K562 (cell line): ENCODE results near the gene HDLBP. TPM values are rescaled to one million over a fixed set of nuclear protein-coding genes. Genes with fewer than 3 reads are reported as not detected.

ENCODE experiments used
- ATF2 ChIP-seq: sonication (generic); formaldehyde crosslinking; IDR thresholded peaks from 2 replicates; pipeline ENCODE4 v1.8.1; 2022; ENCODE audit warnings: missing genetic modification reagents
- CHD1 ChIP-seq: fragments of 200-600 bp; sonication (generic); IDR thresholded peaks from one replicate; pipeline ENCODE4 v1.6.1; 2012; ENCODE audit warnings: mild to moderate bottlenecking, moderate library complexity, low read length, inconsistent platforms
- CREB3 ChIP-seq: fragments of 450-650 bp; conservative IDR thresholded peaks from 2 replicates; pipeline ENCODE4 v1.6.1; 2016; ENCODE audit warnings: missing genetic modification characterization, low read depth, mild to moderate bottlenecking, missing compliant biosample characterization, moderate library complexity
- ESRRB ChIP-seq: fragments of 250-450 bp; sonication (Bioruptor Pico); IDR thresholded peaks from 2 replicates; pipeline ENCODE4 v1.5.0; 2020; ENCODE audit warnings: mild to moderate bottlenecking, moderate library complexity, borderline replicate concordance
- FOXP4 ChIP-seq: sonication (generic); formaldehyde crosslinking; IDR thresholded peaks from 2 replicates; pipeline ENCODE4 v1.8.0; 2022; ENCODE audit warnings: mild to moderate bottlenecking, missing genetic modification reagents, borderline replicate concordance
- HES1 ChIP-seq: fragments of 450-650 bp; IDR thresholded peaks from 2 replicates; pipeline ENCODE4 v1.6.1; 2016; ENCODE audit warnings: low read depth, mild to moderate bottlenecking, moderate library complexity
- PHF20 ChIP-seq: fragments of 450-650 bp; IDR thresholded peaks from 2 replicates; pipeline ENCODE4 v1.6.1; 2018; ENCODE audit not compliant: partially characterized antibody
- RBBP5 ChIP-seq: fragments of 200-600 bp; sonication (generic); IDR thresholded peaks from 2 replicates; pipeline ENCODE4 v1.6.1; 2012; ENCODE audit warnings: borderline replicate concordance, mild to moderate bottlenecking, low read length, control low read depth, inconsistent platforms; ENCODE audit not compliant: insufficient read depth, poor library complexity, severe bottlenecking
- RHOXF2B ChIP-seq: fragments of 250-450 bp; sonication (Bioruptor Pico); conservative IDR thresholded peaks from 2 replicates; pipeline ENCODE4 v1.5.1; 2021
- SAFB ChIP-seq: fragments of 200-400 bp; formaldehyde crosslinking; IDR thresholded peaks from 2 replicates; pipeline ENCODE4 v1.6.1; 2017; ENCODE audit warnings: low read depth, low read length, borderline replicate concordance
- SAFB2 ChIP-seq: fragments of 200-400 bp; formaldehyde crosslinking; IDR thresholded peaks from 2 replicates; pipeline ENCODE4 v1.6.1; 2018; ENCODE audit warnings: borderline replicate concordance, low read length, low read depth, moderate library complexity; ENCODE audit not compliant: severe bottlenecking
- SNRNP70 ChIP-seq: fragments of 200-400 bp; formaldehyde crosslinking; optimal IDR thresholded peaks from 2 replicates; pipeline ENCODE3; 2017; ENCODE audit warnings: low read depth, low read length
- TFAP4 ChIP-seq: sonication (generic); formaldehyde crosslinking; IDR thresholded peaks from 2 replicates; pipeline ENCODE4 v1.8.0; 2022; ENCODE audit warnings: missing genetic modification reagents, mild to moderate bottlenecking, moderate library complexity, borderline replicate concordance
- ZNF277 ChIP-seq: fragments of 250-450 bp; sonication (Bioruptor Pico); IDR thresholded peaks from 2 replicates; pipeline ENCODE4 v1.8.0; 2022; ENCODE audit warnings: inconsistent platforms, mild to moderate bottlenecking, moderate library complexity, borderline replicate concordance
- ZNF639 ChIP-seq, 2 experiments: fragments of 200-800 bp in 1 of 2; sonication (Bioruptor generic) in 1 of 2; sonication (generic) in 1 of 2; formaldehyde crosslinking in 1 of 2; IDR thresholded peaks in 1 of 2; conservative IDR thresholded peaks in 1 of 2; 2 replicates each; pipeline versions ENCODE4 v1.5.0 to v1.6.1; 2016 to 2020; ENCODE audit warnings: missing compliant biosample characterization in 1 of 2, missing genetic modification characterization in 1 of 2, missing genetic modification reagents in 1 of 2
- polyA plus RNA-seq, 8 experiments: library from polyadenylated mRNA; depleted of rRNA in 4 of 8; stranded (reverse) in 5 of 8; unstranded in 3 of 8; fragments of >200 nt; fragmentation: Nextera tagmentation in 2 of 8; fragmentation: Illumina TruSeq in 1 of 8; extraction: Ambion mirVana in 2 of 8; extraction: Trizol in 1 of 8; gene quantifications; 2 replicates each; pipeline versions ENCODE4 v1.2.1 to v1.2.3, GENCODE V29; 2011 to 2014; ENCODE audit warnings: inconsistent platforms in 1 of 8, missing spikeins in 1 of 8
- total RNA-seq, 7 experiments: library from RNA; depleted of rRNA in 6 of 7; stranded (reverse); fragments of >200 nt in 6 of 7; fragmentation: Illumina TruSeq in 2 of 7; extraction: Trizol in 2 of 7; gene quantifications; 2 replicates each; pipeline versions ENCODE4 v1.2.1 to v1.2.3, GENCODE V29; 2011 to 2021; ENCODE audit warnings: low replicate concordance in 1 of 7

The HDLBP gene
- total and polyA plus RNA-seq, 9 of the 15 experiments (the other 6 are each of a cell fraction or from before 2014, with no cell fraction given) = 24.4 to 378 (median 146) TPM

- no peak for TF ChIP-seq ATF2 (CRISPR knock-in tag)
- TF ChIP-seq SNRNP70 = no peak
- no peak for TF ChIP-seq ZNF277 (CRISPR knock-in tag)
- TF ChIP-seq SAFB2 = no peak
- no peak for TF ChIP-seq HES1
- TF ChIP-seq CREB3 (tag) = no peak
- TF ChIP-seq RBBP5 = peak; percentile 64
- TF ChIP-seq ZNF639 (CRISPR knock-in tag; conservative IDR thresholded peaks at IDR 0.05 in 1 of 2, IDR thresholded peaks at IDR 0.05 in 1 of 2) = no peak; a peak in 1 of 4 replicates
- TF ChIP-seq SAFB = peak; percentile 49; the same call in 1 of the 2 replicates
- TF ChIP-seq FOXP4 (CRISPR knock-in tag) = peak; percentile 46; the same call in 1 of the 2 replicates
- TF ChIP-seq TFAP4 (CRISPR knock-in tag) = 0 out of 2 replicates have a peak, but pooled peaks have one; percentile 21
- TF ChIP-seq PHF20 = peak; percentile 62
- TF ChIP-seq CHD1 = no peak
- no peak for TF ChIP-seq ESRRB (CRISPR knock-in tag)
- TF ChIP-seq RHOXF2B (CRISPR knock-in tag) = no peak
Observed at GRCh38 chr2:241315879-241316631, 583 bp upstream of the HDLBP start, which contains the start of gene SEPTIN2 (continued).
